Urinary bladder (tissue), 4 donors: ENCODE measurements around the gene PDE4B. TPM values are rescaled to one million over a fixed set of nuclear protein-coding genes. Genes with fewer than 3 reads are reported as not detected.

Experiments used
- DNase-seq: peaks from one replicate; pipeline ENCODE4 v3.0.0-alpha.2; 2015; ENCODE audit errors: extremely low spot score
- H3K27ac ChIP-seq: one replicate; pipeline ENCODE4 v1.5.1; 2013; ENCODE audit warnings: low read depth, mild to moderate bottlenecking, moderate library complexity
- H3K36me3 ChIP-seq: one replicate; pipeline ENCODE4 v1.6.1; 2013; ENCODE audit warnings: mild to moderate bottlenecking, moderate library complexity; ENCODE audit not compliant: insufficient read depth
- H3K4me1 ChIP-seq: one replicate; pipeline ENCODE4 v1.6.1; 2013; ENCODE audit warnings: mild to moderate bottlenecking, moderate library complexity; ENCODE audit not compliant: insufficient read depth
- H3K4me3 ChIP-seq: one replicate; pipeline ENCODE4 v1.5.1; 2013; ENCODE audit warnings: low read depth, low read length
- WGBS: extraction: QIAGEN DNeasy Blood & Tissue Kit; methylation state at CpG from one replicate; pipeline ENCODE4 v1.1.7; 2013; 5-methylcytosine and 5-hydroxymethylcytosine counted together
- polyA plus RNA-seq: library from polyadenylated mRNA; stranded (reverse); fragments of 200-250 nt; gene quantifications from one replicate; pipeline ENCODE4 v1.2.3, GENCODE V29; 2013
- total RNA-seq: library from RNA; depleted of rRNA; stranded (reverse); fragments of >200 nt; gene quantifications from one replicate; pipeline ENCODE4 v1.2.3, GENCODE V29; 2014
- donor health status: healthy with polysubstance abuse.
- donor health status: healthy.

The PDE4B gene
- total and polyA plus RNA-seq, 2 donors = 9.0 to 43.1 TPM

DNA sequence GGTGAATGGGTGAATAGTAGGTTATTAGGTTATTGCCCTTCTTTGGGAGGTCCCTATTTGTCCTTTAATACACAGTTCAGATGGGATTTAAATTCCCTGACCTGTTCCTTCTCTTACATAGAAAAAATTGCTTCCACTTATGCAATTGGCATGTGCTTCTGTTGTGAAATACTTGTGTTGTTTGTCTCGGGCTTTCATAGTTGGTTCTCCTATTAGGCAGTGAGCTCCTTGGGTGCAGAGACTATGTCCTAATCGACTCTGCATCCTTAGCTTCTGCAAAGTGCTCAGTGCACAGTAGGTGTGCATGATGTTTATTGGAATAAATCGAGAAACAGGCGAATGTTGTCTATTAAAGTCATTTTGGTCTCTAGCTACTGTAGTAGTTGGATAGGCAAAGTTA, 1.3 kb upstream of the PDE4B start:
- no peak for DNase-seq
- 50% methylated on average over 4 of the region's 4 CpGs for WGBS
- H3K4me1 ChIP-seq = no peaks in the 10 kb centered on the region
- H3K4me3 ChIP-seq = no peak overlapping the region
- no peak overlapping the region for H3K27ac ChIP-seq
- no peaks in the 10 kb centered on the region for H3K36me3 ChIP-seq

DNA sequence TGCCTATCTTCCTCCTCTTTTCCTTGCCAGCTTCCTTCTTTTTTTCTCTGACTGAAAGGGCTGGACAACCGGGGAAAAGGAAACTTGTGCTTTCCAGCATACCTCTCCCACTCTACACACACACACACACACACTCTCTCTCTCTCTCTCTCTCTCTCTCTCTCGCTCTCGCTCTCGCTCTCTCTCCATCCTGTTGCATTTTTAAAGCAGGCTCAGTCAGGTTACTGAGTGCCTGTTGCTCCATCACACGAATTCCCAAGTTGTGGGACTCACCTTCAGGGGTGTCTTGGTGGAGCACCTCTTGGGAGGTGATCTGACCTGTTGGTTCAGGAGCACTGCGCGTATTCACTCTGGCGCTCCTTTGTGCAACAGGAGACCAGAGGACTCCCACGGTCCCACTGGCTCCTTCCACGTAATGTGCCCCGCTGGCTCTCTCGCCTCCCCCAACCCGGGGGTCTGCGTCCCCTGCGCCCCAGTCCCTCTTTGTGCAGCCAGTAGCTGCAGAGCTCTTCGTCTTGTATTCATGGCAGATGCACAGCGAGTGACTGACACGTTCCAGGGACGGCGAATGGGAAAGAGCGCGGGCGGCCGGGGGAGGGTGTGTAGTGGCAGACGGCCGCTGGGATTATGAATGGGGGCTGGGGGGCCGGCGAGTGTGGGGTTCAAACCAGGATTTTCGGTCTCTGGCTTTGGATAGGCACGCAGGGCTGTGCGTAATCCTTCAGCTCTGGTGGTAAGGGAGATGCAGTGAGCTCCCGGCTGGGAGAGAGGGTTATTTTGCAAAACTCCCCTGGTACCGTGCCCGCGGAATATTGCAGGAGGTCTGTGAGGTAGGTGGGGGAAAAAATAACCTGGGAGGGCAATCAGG, 660 bp upstream of the PDE4B start:
- no peak for DNase-seq
- Histone ChIP-seq H3K4me1 (no peaks in the 10 kb centered on the region), H3K36me3 (no peaks in the 10 kb centered on the region), H3K4me3 (no peak overlapping the region), H3K27ac (no peak overlapping the region)
- 6% methylated on average over 35 of the region's 35 CpGs for WGBS

DNA sequence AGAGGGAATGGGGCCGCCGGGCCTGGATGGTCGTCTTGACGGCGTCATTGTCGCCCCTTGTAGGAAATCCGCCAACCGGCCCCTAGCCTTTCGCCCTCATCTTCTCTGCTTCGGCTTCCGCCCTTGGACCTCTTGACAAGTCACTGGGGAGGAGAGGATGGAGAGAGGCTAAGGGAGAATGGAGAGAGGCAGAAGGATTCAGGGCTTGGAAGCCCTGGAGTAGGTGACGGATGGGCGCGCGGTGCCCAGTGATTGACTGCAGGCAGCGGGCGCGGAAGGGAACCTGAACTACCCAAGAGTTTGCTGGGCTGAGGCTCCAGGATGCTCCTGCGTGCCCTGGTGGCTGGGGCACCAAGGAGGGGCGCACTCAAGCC, 651 bp downstream of the PDE4B start:
- Histone ChIP-seq H3K36me3 (no peaks in the 10 kb centered on the region), H3K4me1 (no peaks in the 10 kb centered on the region), H3K4me3 (no peak overlapping the region), H3K27ac (no peak overlapping the region)
- no peak for DNase-seq
- WGBS = 3% methylated on average over 20 of the region's 20 CpGs

DNA sequence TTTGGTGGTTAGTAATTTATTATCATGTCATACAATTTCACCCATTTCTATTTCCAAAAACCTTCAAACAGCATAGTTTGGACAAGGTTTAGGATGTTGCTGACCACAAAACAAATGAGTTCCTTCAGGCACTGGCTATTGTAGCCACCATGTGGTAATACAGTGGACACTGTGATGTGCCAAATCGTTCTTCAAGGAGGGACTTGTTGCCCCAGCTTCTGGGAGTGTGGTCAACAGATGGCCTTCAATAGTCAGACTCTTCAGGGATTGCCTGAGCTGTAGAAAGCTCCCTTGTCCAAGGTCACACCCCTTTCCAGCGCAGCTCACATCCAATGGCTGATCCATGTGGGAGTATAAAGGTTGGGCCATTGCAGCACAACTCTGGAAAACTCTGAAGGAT, 2.6 kb downstream of the PDE4B start:
- WGBS = 89% methylated on average over 2 of the region's 2 CpGs
- no peak for DNase-seq

DNA sequence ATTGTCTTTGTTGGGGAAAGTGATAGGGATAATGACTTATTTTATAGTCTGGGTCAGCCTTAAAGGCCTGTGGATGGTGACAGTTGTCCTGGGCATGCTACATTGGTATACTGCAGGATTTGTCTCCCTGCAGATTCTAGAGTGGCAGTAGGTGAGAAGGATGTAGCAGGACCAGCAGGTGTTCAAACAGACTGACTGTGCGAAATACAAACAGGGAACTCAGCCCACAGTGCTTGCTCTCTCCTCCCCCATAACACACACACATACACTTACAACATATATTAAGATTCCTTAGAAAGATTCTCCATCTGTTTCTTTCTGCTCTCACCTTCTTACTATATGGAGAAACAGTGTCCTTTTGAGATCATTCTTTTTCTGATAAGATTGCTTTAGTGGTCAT, 6.9 kb downstream of the PDE4B start:
- Histone ChIP-seq H3K27ac (no peak overlapping the region), H3K36me3 (no peaks in the 10 kb centered on the region), H3K4me1 (no peaks in the 10 kb centered on the region), H3K4me3 (no peak overlapping the region)
- WGBS = 93% methylated on average over 1 of the region's 1 CpG
- no peak for DNase-seq

More for the DNA sequence above, 2.6 kb downstream of the PDE4B start:
- Histone ChIP-seq H3K4me3 (no peak overlapping the region), H3K27ac (no peak overlapping the region), H3K4me1 (no peaks in the 10 kb centered on the region), H3K36me3 (no peaks in the 10 kb centered on the region)

DNA sequence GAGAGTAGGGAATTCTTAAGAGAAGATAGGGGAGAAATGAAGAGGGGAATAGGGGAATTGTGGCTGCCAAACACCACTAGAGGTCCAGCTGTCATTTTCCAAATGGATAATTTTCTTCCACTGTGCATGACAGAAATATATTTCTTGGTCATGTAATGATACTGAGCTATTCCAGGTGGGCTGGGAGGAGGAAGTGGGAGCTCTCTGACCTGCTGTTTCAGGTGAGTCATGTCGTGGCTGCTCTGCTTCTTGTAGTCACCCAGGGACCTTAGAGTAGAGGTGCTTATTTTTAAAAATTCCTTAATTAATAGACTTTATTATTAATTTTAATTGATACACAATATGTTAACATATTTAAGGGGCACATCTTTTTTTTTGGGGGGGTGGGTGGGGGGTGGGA, 11.9 kb downstream of the PDE4B start:
- H3K4me1 ChIP-seq = no peaks in the 10 kb centered on the region
- no peak overlapping the region for H3K4me3 ChIP-seq
- H3K36me3 ChIP-seq = no peaks in the 10 kb centered on the region
- DNase-seq = no peak
- 66% methylated on average over 1 of the region's 1 CpG for WGBS
- no peak overlapping the region for H3K27ac ChIP-seq

DNA sequence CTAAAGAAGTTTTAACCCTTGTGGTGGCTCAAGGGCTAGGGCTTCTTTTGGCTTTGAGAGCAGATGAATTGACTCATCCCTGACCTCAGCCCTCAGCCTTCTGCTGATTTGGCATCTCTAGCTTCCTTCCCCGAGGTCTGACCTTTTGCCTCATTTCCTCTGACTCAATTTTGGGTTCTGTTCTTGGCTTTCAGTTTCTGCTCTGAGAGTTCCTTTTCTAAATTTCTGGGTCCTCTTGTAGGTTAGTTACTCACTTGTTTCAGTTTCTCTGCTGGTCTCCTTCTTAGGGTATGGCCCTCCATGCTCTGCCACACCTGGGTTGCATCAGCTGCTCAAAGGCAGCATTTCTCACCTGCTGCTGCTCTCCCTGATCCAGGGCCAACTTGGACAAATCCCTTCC, 19.4 kb downstream of the PDE4B start:
- DNase-seq = no peak
- H3K4me3 ChIP-seq = no peak overlapping the region
- no peaks in the 10 kb centered on the region for H3K4me1 ChIP-seq
- H3K27ac ChIP-seq = no peak overlapping the region
- 14% methylated on average over 1 of the region's 1 CpG for WGBS
- H3K36me3 ChIP-seq = no peaks in the 10 kb centered on the region

DNA sequence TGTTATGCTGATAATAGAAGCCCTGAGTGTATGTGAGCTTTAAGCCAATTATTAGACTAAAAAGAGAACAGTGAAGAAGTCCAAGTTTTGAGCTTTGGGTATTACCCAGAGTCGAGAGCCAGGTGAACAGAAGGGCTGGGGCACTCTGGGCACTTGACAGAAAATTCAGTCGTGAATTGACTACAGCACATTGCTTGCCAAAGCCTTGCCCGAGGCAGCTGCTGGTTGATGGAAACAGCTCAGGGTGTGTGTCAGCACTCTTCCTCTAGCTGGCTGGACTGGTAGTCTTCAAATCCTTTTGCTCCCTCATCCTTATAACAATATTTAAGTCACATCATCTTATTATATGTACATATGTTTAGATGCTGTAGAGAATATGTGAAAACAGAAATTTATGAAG, 21.3 kb downstream of the PDE4B start:
- DNase-seq = no peak
- H3K27ac ChIP-seq = no peak overlapping the region
- no peak overlapping the region for H3K4me3 ChIP-seq
- H3K36me3 ChIP-seq = no peaks in the 10 kb centered on the region
- WGBS = 42% methylated on average over 3 of the region's 3 CpGs
- H3K4me1 ChIP-seq = no peaks in the 10 kb centered on the region

DNA sequence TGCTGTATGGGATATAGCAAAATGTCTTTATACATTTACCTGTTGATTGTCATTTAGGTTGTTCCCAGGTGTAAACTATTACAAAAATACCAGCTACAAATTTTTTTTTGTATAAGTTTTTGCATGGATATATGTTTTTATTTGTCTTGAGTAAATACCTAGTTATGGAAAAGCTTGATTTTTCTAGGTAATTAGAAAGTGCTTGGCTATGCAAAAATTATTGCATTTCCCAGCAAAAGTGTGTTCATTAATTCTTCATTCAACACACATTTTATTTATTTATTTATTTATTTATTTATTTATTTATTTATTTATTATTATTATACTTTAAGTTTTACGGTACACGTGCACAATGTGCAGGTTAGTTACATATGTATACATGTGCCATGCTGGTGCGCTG, 22.1 kb downstream of the PDE4B start:
- WGBS = 96% methylated on average over 3 of the region's 3 CpGs
- Histone ChIP-seq H3K4me1 (no peaks in the 10 kb centered on the region), H3K36me3 (no peaks in the 10 kb centered on the region), H3K27ac (no peak overlapping the region), H3K4me3 (no peak overlapping the region)
- no peak for DNase-seq

DNA sequence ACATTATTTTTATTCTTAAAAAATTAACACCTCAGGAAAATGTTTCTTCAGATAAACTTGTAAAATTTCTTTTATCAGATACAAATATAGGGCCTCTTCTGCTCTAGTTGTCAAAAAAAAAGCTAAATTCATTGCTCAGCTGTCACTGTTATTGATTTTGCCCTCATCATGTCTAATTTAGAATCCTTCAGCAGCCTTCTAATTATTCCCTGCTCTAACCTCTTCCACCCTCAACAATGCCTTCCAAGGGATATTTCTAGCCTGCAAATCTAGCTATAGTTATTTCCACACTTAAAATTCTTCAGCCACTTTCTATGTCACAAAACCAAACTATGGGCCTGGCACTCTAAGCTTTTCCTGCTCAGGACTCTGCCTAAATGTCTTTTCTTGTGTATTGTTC, 25.2 kb downstream of the PDE4B start:
- no peaks in the 10 kb centered on the region for H3K36me3 ChIP-seq
- no peaks in the 10 kb centered on the region for H3K4me1 ChIP-seq
- no peak overlapping the region for H3K4me3 ChIP-seq
- no peak overlapping the region for H3K27ac ChIP-seq
- DNase-seq = no peak

DNA sequence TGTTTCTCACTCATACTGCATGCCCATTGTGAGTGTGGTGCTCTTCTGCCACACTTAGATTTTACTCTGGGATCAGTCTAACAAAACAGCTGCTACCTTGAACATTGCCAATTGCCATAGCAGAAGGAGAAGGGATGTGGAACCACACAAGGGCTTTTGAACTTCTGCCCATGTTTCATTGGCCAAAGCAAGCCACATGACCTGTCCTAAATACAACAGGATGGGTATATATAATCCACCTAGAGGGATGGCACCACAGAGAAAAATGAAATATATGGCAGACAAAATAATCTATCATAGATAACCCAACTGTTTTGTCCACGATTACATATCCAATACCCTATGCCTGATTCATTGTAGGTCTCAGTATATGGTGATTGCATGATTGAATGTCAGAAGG, 26.3 kb downstream of the PDE4B start:
- DNase-seq = no peak
- H3K27ac ChIP-seq = no peak overlapping the region
- H3K36me3 ChIP-seq = no peaks in the 10 kb centered on the region
- H3K4me3 ChIP-seq = no peak overlapping the region
- WGBS = 87% methylated on average over 1 of the region's 1 CpG
- no peaks in the 10 kb centered on the region for H3K4me1 ChIP-seq

DNA sequence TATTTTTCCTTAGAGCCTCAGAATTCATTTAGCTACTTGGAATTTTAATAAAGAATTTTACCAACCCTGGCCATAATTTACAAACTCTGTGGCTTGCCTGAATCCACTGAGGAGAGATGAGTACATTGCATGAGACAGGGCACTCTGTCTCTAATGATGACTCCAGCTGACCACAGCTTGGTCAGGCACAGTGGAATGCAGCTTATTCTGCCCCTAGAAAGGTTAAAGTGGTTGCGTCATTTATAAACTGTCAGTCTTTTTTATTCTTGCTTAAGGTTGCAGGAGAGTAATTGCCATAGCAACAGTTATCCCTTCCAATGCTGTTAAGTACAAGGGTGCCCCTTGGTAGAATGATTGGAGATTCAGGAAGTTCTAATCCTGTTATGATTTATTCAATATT, 28.3 kb downstream of the PDE4B start:
- WGBS = 91% methylated on average over 1 of the region's 1 CpG
- Histone ChIP-seq H3K4me3 (no peak overlapping the region), H3K36me3 (no peaks in the 10 kb centered on the region), H3K4me1 (no peaks in the 10 kb centered on the region), H3K27ac (no peak overlapping the region)
- no peak for DNase-seq

DNA sequence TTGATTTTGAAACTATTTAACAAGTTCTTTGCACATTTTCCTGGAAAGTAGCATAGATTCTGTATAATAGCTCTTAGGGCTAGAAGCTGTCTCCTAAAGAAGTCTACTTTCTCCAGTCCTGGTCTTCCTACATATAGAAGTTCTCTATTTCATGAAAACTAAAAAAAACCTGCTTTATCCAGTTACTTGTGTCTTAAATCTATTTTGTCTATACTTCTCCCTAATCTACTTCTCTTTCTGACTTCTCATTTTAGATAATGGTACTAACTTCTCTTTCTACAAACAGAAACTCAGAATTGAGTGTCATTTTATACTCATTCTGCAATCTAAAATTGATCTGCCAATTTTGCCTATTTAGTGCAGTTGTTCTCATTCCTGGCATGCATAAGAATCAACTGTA, 28.7 kb downstream of the PDE4B start:
- no peaks in the 10 kb centered on the region for H3K36me3 ChIP-seq
- H3K27ac ChIP-seq = no peak overlapping the region
- no peak overlapping the region for H3K4me3 ChIP-seq
- H3K4me1 ChIP-seq = no peaks in the 10 kb centered on the region
- no peak for DNase-seq

DNA sequence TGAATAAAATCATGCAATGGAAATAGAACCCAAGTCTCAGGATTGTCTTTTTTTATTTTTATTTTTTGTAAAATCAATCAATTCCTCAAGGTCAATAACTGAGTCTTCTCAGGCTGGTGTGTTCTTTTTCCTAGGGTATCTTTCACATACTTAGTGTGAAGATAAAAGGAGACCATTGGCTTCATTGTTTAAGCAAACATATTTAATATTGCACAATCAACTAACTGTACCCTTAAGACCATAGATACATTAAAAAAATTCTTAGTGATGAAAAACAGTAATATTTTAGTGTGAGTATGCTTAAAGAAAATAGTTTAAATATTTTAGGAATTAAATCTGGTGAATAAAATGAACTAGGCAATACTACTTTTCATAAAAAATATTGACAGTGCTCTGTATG, 31.4 kb downstream of the PDE4B start:
- Histone ChIP-seq H3K4me1 (no peaks in the 10 kb centered on the region), H3K4me3 (no peak overlapping the region), H3K27ac (no peak overlapping the region), H3K36me3 (no peaks in the 10 kb centered on the region)
- DNase-seq = no peak

DNA sequence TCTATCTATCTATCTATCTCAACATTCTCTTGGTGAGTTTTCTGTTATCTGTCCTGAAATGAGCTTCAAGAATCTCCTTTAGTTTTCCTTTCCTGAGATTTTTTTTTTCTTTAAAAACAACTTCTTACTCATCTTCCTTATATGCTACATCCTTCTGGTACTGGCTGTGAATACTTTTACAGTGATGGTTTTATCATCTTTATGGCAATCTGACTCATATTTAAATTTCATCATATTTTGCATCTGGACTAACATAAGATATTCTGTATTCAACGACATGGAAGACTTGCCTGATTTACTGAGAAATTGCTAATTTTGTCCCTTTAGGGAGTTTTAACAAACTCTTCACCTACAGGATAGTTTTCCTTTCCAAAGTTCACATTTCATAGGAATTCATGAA, 33.0 kb downstream of the PDE4B start:
- Histone ChIP-seq H3K4me3 (no peak overlapping the region), H3K4me1 (no peaks in the 10 kb centered on the region), H3K36me3 (no peaks in the 10 kb centered on the region), H3K27ac (no peak overlapping the region)
- 85% methylated on average over 1 of the region's 1 CpG for WGBS
- no peak for DNase-seq
